Osteoblast (primary cell): Measurements from ENCODE around the gene AAR2. TPM values are rescaled to one million over a fixed set of nuclear protein-coding genes. Genes with fewer than 3 reads are reported as not detected.
A peak's percentile ranks its signal among the peaks of the same experiment; 100 is the strongest.

Source experiments
- DNase-seq: peaks from one replicate; pipeline ENCODE4 v3.0.0; 2011; ENCODE audit warnings: low spot score, mixed read lengths; ENCODE audit not compliant: insufficient read length; ENCODE audit errors: missing footprints
- H2AFZ ChIP-seq: 2 replicates; pipeline ENCODE4 v1.6.0; 2011; ENCODE audit warnings: mild to moderate bottlenecking, low read length
- H3K27ac ChIP-seq: 2 replicates; pipeline ENCODE4 v1.5.1; 2011; ENCODE audit warnings: mild to moderate bottlenecking, low read depth, low read length, moderate library complexity
- H3K27me3 ChIP-seq: 2 replicates; pipeline ENCODE4 v1.6.0; 2012; ENCODE audit warnings: mild to moderate bottlenecking, control low read depth, inconsistent platforms, low read length, moderate library complexity; ENCODE audit not compliant: insufficient read depth
- H3K36me3 ChIP-seq: 2 replicates; pipeline ENCODE4 v1.5.1; 2011; ENCODE audit warnings: mild to moderate bottlenecking, low read length, control low read depth, moderate library complexity; ENCODE audit not compliant: insufficient read depth
- H3K4me1 ChIP-seq: 2 replicates; pipeline ENCODE4 v1.5.1; 2011; ENCODE audit warnings: mild to moderate bottlenecking, low read length, control low read depth, moderate library complexity; ENCODE audit not compliant: insufficient read depth
- H3K4me2 ChIP-seq: 2 replicates; pipeline ENCODE4 v1.6.0; 2011; ENCODE audit warnings: mild to moderate bottlenecking, low read length; ENCODE audit not compliant: insufficient read depth
- H3K4me3 ChIP-seq: fragments of 200-600 bp; sonication (generic); 3 replicates; pipeline ENCODE4 v1.5.1; 2012; ENCODE audit warnings: mild to moderate bottlenecking, low read length, inconsistent platforms; ENCODE audit not compliant: insufficient read depth
- H3K79me2 ChIP-seq: 2 replicates; pipeline ENCODE4 v1.6.0; 2012; ENCODE audit warnings: mild to moderate bottlenecking, low read length, control low read depth, inconsistent platforms; ENCODE audit not compliant: insufficient read depth
- H3K9me3 ChIP-seq: 2 replicates; pipeline ENCODE4 v1.5.1; 2011; ENCODE audit warnings: low read depth, low read length, control low read depth
- H4K20me1 ChIP-seq: 2 replicates; pipeline ENCODE4 v1.6.0; 2012; ENCODE audit warnings: mild to moderate bottlenecking, low read length, control low read depth; ENCODE audit not compliant: insufficient read depth
- CTCF ChIP-seq: IDR thresholded peaks from 2 replicates; pipeline ENCODE4 v1.5.1; 2011; ENCODE audit warnings: mild to moderate bottlenecking, low read depth, low read length, moderate library complexity; ENCODE audit errors: extremely low read depth
- total RNA-seq: library from RNA; depleted of rRNA; stranded (reverse); fragments of >200 nt; gene quantifications from 2 replicates; pipeline ENCODE4 v1.2.3, GENCODE V29; 2012

AAR2 gene
- total RNA-seq, 1 donor: 29.0 TPM

GRCh38 chr20:36240076-36240475 is 3.8 kb downstream of the AAR2 start:
- peaks cover 70% of the 10 kb centered on the region for H3K79me2 ChIP-seq
- H3K4me3 ChIP-seq: no peak overlapping the region
- H3K27me3 ChIP-seq: no peaks in the 10 kb centered on the region
- no peaks in the 10 kb centered on the region for H3K9me3 ChIP-seq
- peaks cover 24% of the 10 kb centered on the region for H4K20me1 ChIP-seq
- no peak for TF ChIP-seq CTCF
- no peak overlapping the region for H3K27ac ChIP-seq
- no peak overlapping the region for H2AFZ ChIP-seq
- peaks cover 49% of the 10 kb centered on the region for H3K36me3 ChIP-seq
- peaks cover 12% of the 10 kb centered on the region for H3K4me1 ChIP-seq
- H3K4me2 ChIP-seq: no peak overlapping the region
- DNase-seq: no peak

- H3K9me3 ChIP-seq: no peaks in the 10 kb centered on the region
- H3K27me3 ChIP-seq: no peaks in the 10 kb centered on the region
- no peak for TF ChIP-seq CTCF
- peaks cover 27% of the 10 kb centered on the region for H4K20me1 ChIP-seq
- peaks cover 7% of the 10 kb centered on the region for H3K4me1 ChIP-seq
- H2AFZ ChIP-seq: no peak overlapping the region
- H3K79me2 ChIP-seq: peaks cover 63% of the 10 kb centered on the region
- H3K4me2 ChIP-seq: no peak overlapping the region
- H3K27ac ChIP-seq: no peak overlapping the region
- H3K4me3 ChIP-seq: no peak overlapping the region
- peak; percentile 53 for DNase-seq
- peaks cover 64% of the 10 kb centered on the region for H3K36me3 ChIP-seq
Observed at GRCh38 chr20:36241678-36242077, 5.4 kb downstream of the AAR2 start.

GRCh38 chr20:36243726-36244125 is 7.4 kb downstream of the AAR2 start:
- H3K9me3 ChIP-seq: no peaks in the 10 kb centered on the region
- H4K20me1 ChIP-seq: peaks cover 27% of the 10 kb centered on the region
- DNase-seq: no peak
- TF ChIP-seq CTCF: no peak
- H3K27ac ChIP-seq: no peak overlapping the region
- H3K79me2 ChIP-seq: peaks cover 49% of the 10 kb centered on the region
- H3K4me2 ChIP-seq: no peak overlapping the region
- peaks cover 74% of the 10 kb centered on the region for H3K36me3 ChIP-seq
- no peak overlapping the region for H3K4me3 ChIP-seq
- no peaks in the 10 kb centered on the region for H3K4me1 ChIP-seq
- H2AFZ ChIP-seq: no peak overlapping the region
- H3K27me3 ChIP-seq: no peaks in the 10 kb centered on the region

- DNase-seq: no peak
- Histone ChIP-seq H3K27ac (no peak overlapping the region), H3K36me3 (peaks cover 71% of the 10 kb centered on the region), H3K79me2 (peaks cover 38% of the 10 kb centered on the region), H3K27me3 (no peaks in the 10 kb centered on the region), H3K9me3 (no peaks in the 10 kb centered on the region), H4K20me1 (peaks cover 23% of the 10 kb centered on the region), H3K4me1 (no peaks in the 10 kb centered on the region), H2AFZ (no peak overlapping the region), H3K4me2 (no peak overlapping the region), H3K4me3 (no peak overlapping the region)
- no peak for TF ChIP-seq CTCF
Observed at GRCh38 chr20:36246401-36246800, 10.1 kb downstream of the AAR2 start.
